GM19043 (cell line): ENCODE results near the gene MCU.
"Not testable (repeated sequence)": the region's sequence is repeated elsewhere in the genome, so short reads cannot be mapped to it uniquely, and the experiment has no call there.

Experiments
- ATAC-seq: cut with Tn5 transposase; IDR thresholded peaks from one replicate; pipeline ENCODE4 v1.9.1; 2021; ENCODE audit warnings: low read depth; ENCODE audit not compliant: unreplicated experiment

The MCU gene, protein sequence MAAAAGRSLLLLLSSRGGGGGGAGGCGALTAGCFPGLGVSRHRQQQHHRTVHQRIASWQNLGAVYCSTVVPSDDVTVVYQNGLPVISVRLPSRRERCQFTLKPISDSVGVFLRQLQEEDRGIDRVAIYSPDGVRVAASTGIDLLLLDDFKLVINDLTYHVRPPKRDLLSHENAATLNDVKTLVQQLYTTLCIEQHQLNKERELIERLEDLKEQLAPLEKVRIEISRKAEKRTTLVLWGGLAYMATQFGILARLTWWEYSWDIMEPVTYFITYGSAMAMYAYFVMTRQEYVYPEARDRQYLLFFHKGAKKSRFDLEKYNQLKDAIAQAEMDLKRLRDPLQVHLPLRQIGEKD

DNA sequence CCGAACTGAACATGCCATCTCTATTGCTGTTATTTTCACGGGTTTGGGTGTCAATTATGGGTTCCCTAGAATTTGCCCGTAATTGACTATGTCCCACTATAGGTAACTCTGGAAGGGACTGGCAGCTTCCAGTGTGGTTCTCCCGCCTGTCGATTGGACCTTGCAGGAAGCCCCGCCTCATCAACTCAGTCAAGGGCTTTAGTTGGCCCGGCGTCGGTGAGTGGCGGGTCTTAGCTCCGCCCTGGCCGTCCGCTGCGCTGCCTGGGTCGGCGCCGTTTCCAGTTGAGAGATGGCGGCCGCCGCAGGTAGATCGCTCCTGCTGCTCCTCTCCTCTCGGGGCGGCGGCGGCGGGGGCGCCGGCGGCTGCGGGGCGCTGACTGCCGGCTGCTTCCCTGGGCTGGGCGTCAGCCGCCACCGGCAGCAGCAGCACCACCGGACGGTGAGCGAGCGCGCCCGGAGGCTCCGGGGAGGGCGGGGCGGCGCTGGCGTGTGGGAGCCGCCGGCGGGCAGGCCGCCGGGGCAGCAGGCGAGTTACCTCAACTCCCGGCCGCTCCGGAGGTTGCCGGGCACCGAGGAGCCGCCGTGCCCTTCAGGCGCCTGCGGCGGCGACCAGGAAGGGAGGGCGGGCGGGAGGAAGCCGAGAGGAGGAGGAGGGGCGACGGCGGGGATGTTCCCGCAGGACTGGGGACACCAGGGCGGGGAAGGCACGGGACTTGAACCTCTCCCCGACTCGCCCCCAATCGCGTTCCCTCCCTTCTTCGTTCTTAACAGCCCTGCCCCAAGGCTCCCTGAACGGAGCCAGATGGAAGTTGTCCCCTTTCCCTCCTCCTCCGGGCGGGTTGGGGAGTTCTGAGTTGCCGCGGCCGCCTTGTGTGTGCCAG is at the start of gene MCU:
MCU (plus strand) TSS at position 281 of the 881 bp plus-strand sequence; CDS start at position 290, 9 bp downstream.
- peak; percentile 92 for ATAC-seq

DNA sequence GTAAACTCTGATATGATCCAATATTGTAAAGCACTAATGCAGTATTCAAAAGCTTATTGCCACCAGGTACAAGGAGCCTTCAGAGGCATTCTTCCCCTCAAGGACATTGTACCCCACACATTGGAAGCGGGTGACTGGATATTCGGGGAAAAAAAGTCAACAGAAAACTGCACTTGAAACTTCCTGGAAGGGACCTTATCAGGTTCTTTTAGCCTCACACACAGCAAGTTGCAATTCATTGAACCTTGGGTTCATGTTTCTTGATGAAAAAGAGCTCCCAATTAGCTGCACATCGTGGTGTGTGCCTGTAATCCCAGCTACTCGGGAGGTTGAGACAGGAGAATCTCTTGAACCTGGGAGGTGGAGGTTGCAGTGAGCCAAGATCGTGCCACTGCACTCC is 49.6 kb upstream of the MCU start:
- no peak for ATAC-seq

DNA sequence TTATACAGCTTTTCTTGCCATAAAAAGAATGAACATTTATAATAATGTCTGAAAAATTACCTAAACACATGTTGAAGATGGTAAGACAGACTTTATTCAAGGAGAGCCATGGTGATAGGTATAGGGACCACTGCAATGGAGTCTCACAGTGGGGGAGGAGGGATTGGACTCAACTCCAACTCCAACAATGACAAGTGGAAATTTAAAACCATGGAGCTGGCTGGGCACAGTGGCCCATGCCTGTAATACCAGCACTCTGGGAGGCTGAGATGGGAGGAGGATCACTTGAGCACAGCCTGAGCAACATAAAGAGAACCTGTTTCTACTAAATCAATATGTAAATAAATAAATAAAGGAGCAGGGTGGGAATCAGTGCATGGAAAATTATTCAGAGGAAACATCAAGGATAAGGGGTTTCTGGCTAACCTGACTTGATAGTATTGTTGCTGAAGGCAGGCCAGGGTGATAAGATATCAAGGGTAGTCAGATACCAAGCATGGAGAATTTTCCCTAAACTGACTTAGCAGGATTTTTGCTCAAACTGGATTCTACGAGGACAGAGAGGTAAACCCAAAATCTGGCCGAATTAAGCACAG is 46.6 kb upstream of the MCU start:
- no peak for ATAC-seq

DNA sequence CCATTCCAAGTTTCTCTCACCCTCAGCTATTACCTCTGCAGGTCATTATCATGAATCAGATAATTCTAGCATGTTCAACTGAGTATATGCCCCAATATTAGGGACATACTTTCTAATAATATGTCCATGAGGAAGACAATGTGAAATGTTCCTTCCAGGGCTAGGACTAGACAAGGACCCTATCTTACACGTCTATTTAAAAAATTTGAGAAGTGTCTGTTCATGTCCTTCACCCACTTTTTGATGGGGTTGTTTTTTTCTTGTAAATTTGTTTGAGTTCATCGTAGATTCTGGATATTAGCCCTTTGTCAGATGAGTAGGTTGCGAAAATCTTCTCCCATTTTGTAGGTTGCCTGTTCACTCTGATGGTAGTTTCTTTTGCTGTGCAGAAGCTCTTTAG is 45.0 kb upstream of the MCU start:
- not testable (repeated sequence) for ATAC-seq

DNA sequence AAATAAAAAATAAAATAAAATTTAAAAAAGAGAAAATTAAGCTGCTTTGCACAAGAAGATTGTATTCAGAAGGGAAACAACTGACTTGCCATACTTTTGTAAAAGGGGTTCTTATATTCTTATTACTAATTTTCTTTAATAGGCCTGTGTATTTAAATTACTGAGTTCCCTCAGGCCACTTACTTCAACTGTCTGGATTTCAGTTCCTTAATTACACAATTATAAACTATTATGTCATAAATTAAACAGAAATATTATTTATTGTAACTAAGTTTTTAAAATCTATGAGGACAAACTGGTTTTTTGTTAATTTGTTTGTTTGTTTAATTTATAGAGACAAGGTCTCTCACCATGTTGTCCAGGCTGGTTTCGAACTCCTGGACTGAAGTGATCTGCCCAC is 43.6 kb upstream of the MCU start:
- no peak for ATAC-seq

DNA sequence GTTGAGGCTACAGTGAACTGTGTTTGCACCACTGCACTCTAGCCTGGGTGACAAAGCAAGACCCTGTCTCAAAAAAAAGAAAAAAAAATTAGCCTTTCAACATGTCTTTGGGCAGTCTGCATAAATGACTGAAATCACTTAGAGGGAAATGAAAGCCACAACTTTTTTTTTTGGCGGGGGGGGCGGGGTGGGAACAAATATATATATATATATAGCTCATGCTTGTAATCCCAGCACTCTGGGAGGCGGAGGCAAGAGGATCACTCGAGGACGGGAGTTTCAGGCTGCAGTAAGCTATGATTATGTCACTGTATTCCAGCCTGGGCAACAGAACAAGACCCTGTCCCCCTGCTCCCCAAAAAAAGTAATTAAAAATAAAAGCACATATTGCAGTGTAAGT is 42.7 kb upstream of the MCU start:
- ATAC-seq: no peak

DNA sequence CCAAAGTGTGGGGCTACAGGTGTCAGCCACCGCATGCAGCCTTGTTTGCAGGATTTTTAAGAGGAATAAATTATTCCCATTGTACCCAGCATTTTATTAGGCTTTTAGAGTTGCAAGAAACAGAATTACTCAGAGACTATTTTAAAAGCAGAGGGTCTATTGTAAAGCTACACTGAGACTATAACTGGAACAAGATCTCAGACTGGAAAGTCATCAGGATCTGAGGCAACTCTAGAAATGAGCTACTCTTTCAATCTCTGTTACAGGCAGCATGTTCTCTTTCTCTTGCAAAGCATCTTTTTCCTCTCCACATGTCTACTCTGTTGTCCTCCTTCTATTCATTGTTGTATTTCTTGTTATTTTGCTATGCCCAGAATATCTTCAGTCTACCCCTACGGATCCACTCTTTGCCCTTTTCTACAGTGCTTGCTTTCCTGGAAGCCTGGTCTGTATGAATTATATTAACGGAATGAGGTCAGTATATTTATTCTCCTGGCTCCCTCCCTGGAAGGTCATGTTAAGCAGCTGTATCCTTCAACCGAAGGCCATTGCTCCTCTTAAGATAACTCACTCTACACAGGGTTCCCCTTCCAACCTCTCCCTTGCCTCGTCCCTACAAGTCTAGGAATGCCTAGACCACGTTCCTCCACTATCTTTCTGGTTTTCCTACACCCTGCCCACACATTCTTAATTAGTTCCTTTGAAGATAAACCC is 38.4 kb upstream of the MCU start:
- no peak for ATAC-seq

DNA sequence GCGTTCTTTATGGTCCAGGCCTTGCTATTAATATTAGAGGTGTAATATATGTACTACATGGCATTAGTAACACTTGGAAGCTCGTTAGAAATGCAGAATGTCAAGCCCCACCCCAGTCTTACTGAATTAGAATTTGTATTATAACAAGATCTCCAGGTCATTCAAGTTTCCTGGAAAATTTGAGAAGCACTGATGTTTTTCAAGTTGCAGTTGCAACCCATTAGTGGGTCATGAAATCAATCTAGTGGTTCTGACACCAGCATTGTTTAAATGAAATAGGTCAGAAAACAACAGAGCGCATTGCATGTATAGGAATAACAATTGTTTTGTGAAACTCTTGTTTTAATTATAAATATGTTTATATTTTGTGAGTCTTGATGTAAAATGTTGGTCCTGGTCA is 37.2 kb upstream of the MCU start:
- no peak for ATAC-seq

DNA sequence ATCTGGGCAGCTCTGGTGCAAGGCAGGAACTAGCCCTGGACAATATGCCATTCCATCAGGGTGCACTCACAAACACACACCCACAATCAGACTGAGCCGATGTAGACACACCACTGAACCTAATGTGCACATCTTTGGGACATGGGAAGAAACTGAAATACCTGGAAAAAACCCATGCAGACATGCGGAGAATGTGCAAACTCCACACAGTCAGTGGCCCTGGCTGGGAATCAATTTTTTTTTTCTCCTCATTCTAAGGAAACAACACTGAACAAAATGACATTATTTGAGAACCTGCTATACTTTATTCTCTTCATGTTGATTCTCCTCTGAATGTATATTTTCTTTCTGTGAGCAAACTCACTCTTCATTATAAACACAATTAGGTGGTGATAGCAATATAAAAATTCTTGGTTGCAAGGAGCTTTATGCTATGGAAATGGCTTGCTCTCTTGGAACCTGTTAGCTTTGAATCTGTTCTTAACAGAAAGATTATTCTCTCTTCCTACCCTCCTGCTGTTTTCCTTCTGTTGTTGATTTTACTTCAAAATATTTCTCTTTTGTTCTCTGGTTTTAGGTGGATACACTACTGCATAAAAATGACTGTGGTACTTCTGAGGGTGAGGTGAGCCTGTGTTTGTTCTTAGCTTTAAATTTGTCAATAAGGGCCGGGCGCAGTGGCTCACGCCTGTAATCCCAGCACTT is 33.1 kb upstream of the MCU start:
- ATAC-seq: no peak

DNA sequence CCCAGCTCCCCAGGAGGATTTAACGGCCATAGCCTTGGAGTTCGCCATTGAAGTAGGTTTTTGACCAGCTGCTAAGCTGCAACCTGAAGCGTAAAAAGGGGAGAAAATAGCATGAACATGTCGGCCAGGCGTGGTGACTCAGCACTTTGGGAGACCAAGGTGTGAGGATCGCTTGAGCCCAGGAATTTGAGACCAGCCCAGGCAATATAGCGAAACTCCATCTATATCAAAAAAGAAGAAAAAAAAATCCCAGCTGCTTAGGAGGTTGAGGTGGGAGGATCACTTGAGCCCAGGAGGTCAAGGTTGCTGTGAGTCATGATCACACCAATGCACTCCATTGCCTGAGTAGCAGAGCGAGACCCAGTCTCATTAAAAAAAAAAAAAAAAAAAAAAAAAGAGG is 32.2 kb upstream of the MCU start:
- ATAC-seq: no peak

DNA sequence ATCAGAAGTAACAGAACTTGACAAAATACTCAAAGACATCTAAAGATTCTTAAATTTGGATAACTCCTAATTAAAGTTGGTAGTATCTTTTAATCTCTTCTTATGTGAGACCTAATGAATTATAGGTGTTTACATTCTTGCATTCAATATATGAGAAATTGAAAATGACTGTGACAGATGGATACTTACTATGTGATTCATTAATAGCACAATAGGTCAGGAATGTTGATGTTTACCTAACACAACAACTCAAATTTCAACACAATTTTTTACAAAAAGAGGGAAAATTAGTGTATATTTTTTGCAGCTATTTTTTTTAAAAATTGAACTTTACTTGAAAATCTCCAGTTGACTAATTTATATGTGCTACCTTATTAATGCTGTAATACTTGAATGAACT is 31.7 kb upstream of the MCU start:
- ATAC-seq: no peak

DNA sequence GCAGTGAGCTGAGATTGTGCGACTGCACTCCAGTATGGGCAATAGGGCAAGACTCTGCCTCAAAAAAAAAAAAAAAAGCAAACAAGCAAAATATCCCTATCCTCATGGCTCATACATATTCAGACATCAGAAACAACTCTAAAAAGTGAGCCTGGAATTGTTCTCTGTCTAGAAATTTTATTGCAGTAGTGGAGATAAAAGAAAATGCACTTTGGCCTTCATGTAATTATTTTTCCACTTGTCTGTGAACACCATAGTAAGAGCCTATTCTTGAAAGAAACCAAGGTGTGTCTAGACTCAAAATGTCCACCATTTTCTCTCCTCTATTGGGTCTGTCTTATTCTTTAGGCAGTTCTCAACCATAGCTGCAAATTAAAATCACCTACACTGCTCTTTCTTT is 30.5 kb upstream of the MCU start:
- ATAC-seq: no peak

DNA sequence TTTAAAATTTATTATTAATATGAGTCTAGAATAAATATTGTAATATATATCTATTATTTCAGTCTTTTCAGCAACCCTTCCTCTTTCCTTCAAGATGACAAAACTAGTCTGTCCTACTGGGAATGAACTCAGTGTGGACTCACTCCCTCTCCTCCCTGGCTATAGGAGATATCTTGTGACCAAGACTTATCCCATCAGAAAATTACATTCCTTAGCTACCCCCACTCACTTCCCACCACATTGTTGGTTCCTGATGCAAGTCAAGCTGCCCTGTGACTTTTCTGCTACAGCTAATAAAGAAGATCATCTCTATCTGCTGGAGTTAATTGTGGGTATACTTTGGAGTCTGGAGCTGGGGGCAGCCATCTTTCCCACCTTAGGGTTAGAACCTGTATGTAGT is 28.0 kb upstream of the MCU start:
- ATAC-seq: no peak

DNA sequence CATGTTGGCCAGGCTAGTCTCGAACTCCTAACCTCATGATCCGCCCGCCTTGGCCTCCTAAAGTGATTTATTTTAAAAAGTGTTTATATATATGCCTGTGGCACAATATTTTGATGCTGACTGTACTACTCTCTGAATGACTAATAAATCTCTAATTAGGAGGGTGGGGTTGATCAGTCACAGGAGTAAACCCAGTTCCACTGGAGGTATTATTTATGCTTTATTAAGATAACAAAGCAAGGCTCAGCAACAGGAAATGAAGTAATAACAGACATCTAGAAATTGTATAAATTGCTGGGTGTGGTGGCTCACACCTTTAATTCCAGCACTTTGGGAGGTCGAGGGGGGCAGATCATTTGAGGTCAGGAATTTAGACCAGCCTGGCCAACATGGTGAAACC is 26.0 kb upstream of the MCU start:
- ATAC-seq: no peak

DNA sequence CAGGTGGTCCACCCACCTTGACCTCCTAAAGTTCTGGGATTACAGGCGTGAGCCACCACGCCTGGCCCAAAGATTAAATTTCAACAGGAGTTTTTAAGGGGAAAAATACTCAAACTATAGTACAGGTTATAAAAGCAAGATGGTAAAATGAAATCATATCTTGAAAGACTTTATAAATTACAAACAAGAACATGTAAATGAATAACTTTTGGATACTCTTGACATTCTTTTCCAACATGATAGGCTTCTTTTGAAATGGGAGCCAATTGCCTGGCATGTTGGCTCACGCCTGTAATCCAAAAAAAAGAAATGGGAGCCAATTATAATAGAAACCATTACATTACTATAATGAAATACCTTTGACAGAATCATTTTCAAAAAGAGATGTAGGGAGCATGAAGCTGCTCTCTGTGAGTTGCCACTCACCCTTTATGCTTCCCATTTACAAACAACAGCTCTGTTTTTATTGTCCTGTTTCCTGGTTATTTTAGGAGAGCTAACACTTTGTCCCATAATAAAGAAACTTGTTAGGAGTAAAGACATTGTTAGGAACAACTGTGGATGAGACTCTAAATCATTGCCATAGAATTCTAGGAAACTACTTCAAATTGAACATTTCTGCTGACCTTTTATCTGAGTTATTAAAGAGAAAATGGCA is 24.6 kb upstream of the MCU start:
- no peak for ATAC-seq

DNA sequence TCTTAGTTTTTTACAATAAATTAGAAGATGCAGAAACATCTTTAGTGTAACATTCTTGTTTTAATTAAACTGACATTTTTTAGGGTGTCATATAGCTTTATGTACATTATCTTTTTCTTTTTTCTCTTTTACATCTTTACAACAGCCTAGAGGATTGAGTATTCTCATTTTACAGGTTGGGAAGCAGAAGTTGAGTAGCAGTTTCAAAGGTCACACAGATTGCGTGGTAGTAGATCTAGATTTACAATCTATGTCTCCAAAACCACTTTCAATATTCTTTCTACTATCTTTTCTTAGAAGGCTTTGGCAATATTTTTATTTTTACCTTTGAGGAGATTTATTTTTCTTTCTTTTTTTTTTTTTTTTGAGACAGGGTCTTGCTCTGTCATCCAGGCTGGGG is 18.7 kb upstream of the MCU start:
- ATAC-seq: no peak

DNA sequence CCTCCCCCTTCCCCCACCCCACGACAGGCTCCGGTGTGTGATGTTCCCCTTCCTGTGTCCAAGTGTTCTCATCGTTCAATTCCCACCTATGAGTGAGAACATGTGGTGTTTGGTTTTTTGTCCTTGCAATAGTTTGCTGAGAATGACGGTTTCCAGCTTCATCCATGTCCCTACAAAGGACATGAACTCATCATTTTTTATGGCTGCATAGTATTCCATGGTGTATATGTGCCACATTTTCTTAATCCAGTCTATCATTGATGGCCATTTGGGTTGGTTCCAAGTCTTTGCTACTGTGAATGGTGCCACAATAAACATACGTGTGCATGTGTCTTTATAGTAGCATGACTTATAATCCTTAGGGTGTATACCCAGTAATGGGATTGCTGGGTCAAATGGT is 17.8 kb upstream of the MCU start:
- not testable (repeated sequence) for ATAC-seq

DNA sequence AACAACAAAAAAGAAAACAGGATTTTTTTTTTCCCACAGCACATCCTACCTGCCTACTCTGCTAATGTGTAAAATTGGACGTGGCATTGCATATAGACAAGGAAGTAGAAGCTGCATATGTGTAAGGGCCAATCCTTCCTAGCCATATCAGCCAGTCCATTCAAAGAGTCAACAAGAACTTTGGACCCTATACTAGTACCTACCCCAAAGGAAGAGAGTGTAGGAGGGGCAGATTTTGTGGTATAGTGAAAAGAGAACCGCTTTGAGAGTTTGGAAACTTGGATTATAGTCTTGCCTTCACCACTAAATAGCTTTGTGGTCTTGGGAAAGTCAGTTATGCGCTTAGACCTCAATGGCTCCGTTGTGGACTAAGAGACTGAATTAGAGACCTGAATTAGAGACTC is 12.1 kb upstream of the MCU start:
- no peak for ATAC-seq

DNA sequence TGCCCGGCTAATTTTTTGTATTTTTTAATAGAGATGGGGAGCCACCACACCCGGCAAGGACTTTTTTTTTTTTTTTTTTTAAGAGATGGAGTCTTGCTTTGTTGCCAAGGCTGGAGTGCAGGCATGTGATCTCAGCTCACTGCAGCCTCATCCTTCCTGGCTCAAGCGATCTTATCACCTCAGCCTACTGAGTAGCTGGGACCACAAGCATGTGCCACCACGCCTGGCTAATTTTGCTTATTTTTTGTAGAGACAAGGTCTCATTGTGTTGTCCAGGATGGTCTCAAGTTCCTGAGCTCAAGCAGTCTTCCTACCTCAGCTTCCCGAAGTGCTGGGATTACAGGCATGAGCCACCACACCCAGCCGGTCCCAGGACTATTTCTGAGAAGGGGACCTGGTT is 9.3 kb upstream of the MCU start:
- ATAC-seq: no peak
